DND-41 (cell line): ENCODE data around the gene GYPC.

ENCODE experiments used
- ATAC-seq: fragments of 200-7000 bp; cut with Tn5 transposase; 3 replicates; pipeline ENCODE4 v1.9.1; 2021; ENCODE audit warnings: low read depth; ENCODE audit not compliant: insufficient read depth
- DNase-seq: peaks from one replicate; pipeline ENCODE4 v3.0.0-alpha.2; 2020
- H2AFZ ChIP-seq: 2 replicates; pipeline ENCODE4 v1.6.0; 2012; ENCODE audit warnings: low read depth, low read length
- H3K27ac ChIP-seq: 2 replicates; pipeline ENCODE4 v1.5.1; 2012; ENCODE audit warnings: low read length, inconsistent platforms
- H3K27me3 ChIP-seq: fragments of 200-600 bp; sonication (generic); 2 replicates; pipeline ENCODE4 v1.6.0; 2012; ENCODE audit warnings: low read length, mild to moderate bottlenecking, inconsistent platforms; ENCODE audit not compliant: insufficient read depth, poor library complexity
- H3K36me3 ChIP-seq: 2 replicates; pipeline ENCODE4 v1.5.1; 2012; ENCODE audit warnings: low read length, inconsistent platforms; ENCODE audit not compliant: insufficient read depth
- H3K4me1 ChIP-seq: 2 replicates; pipeline ENCODE4 v1.5.1; 2012; ENCODE audit warnings: mild to moderate bottlenecking, low read length; ENCODE audit not compliant: insufficient read depth
- H3K4me2 ChIP-seq: 2 replicates; pipeline ENCODE4 v1.6.0; 2012; ENCODE audit warnings: mild to moderate bottlenecking, moderate library complexity, low read length, inconsistent platforms; ENCODE audit not compliant: insufficient read depth
- H3K4me3 ChIP-seq, 2 experiments: fragments of 200-600 bp in 1 of 2; shearing (Covaris generic) in 1 of 2; 2 replicates each; pipeline ENCODE4 v1.5.1; 2012 to 2016; ENCODE audit warnings: inconsistent platforms in 2 of 2, low read length in 2 of 2, mild to moderate bottlenecking in 2 of 2, low read depth in 1 of 2, moderate library complexity in 1 of 2
- H3K79me2 ChIP-seq: 2 replicates; pipeline ENCODE4 v1.6.0; 2012; ENCODE audit warnings: low read length, inconsistent platforms; ENCODE audit not compliant: insufficient read depth
- H3K9ac ChIP-seq: 2 replicates; pipeline ENCODE4 v1.6.0; 2012; ENCODE audit warnings: low read depth, mild to moderate bottlenecking, inconsistent platforms, low read length, moderate library complexity
- H3K9me3 ChIP-seq: 2 replicates; pipeline ENCODE4 v1.5.1; 2012; ENCODE audit warnings: low read length, moderate library complexity, mild to moderate bottlenecking, inconsistent platforms; ENCODE audit not compliant: insufficient read depth, severe bottlenecking
- H4K20me1 ChIP-seq: 2 replicates; pipeline ENCODE4 v1.6.0; 2012; ENCODE audit warnings: low read length; ENCODE audit not compliant: insufficient read depth
- CTCF ChIP-seq: IDR thresholded peaks from 2 replicates; pipeline ENCODE4 v1.5.1; 2012; ENCODE audit warnings: borderline replicate concordance, low read length, moderate library complexity, mild to moderate bottlenecking; ENCODE audit not compliant: poor library complexity, severe bottlenecking; ENCODE audit errors: extremely low read depth
- EZH2 ChIP-seq: IDR thresholded peaks from 3 replicates; pipeline ENCODE4 v1.6.1; 2012; ENCODE audit warnings: borderline replicate concordance, low read depth, mild to moderate bottlenecking, moderate library complexity, low read length, inconsistent platforms; ENCODE audit not compliant: severe bottlenecking

Gene GYPC

DNA sequence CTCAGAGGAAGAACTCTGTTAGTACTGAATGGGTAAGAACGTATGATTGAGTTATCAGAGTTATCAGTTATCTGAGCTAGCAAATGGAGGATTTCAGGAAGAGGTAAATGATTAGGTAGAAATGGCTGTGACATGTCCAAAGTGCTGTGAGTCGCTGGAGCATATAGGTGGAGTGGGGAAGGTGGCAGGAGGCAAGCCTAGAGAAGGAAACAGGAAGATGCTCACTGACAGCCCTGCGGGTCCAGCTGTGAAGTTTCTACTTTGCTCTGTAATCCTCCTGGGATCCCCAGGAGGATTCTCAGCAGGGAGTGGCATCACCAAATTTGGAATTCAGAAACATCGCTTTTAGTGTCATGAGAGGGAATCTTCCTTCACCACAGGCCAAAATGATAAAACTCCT, 52.0 kb downstream of the GYPC start:
- DNase-seq (no peak), ATAC-seq (no peak)
- H3K36me3 ChIP-seq, result no peaks in the 10 kb centered on the region
- H3K79me2 ChIP-seq, result no peaks in the 10 kb centered on the region
- H3K4me3 ChIP-seq, result no peak overlapping the region
- H3K27me3 ChIP-seq, result peaks cover 3% of the 10 kb centered on the region
- no peaks in the 10 kb centered on the region for H3K9me3 ChIP-seq
- no peak overlapping the region for H2AFZ ChIP-seq
- H4K20me1 ChIP-seq, result no peaks in the 10 kb centered on the region
- TF ChIP-seq CTCF (no peak), EZH2 (no peak)
- no peak overlapping the region for H3K9ac ChIP-seq
- H3K4me2 ChIP-seq, result no peak overlapping the region
- no peak overlapping the region for H3K27ac ChIP-seq
- no peaks in the 10 kb centered on the region for H3K4me1 ChIP-seq

DNA sequence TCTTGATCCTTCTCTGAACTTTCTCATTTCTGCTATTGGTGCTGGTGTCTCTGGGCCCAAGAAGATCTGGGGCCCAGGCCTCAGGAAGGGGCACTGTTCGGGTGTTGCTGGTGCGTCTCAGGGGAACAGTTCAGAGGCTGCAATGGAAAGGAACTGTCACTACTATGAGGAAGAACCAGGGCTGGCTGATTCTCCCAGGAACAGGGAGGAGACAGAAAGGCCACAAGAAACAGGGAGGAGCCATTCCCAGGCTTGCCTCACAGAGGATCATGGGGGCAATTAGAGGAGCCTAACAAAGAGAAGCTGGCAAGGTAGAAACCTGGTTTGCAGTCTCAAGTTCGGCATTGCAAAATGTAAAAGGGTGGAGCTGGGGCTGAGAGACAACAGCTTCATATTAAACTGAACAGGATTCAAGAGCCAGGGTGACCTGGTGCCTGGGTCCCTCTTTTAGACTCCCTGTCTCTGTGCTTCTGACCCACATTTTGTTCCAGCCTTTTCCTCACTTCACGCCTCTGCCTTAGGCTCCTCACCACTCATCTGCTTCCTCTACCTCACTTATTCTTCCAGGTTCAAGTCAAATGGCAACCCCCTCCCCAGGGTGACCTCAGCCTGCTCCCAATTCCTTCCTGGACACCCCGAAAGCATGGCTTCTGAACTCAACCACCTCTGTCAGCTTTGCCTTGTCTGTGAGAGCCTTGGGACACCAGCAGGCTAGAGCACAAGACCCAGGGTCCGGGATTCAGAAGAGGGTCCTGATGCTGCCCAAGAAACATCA, 58.4 kb downstream of the GYPC start:
- Histone ChIP-seq H3K36me3 (no peaks in the 10 kb centered on the region), H3K4me3 (no peak overlapping the region), H4K20me1 (no peaks in the 10 kb centered on the region), H3K27me3 (peaks cover 5% of the 10 kb centered on the region), H2AFZ (no peak overlapping the region), H3K79me2 (no peaks in the 10 kb centered on the region), H3K4me2 (no peak overlapping the region), H3K27ac (no peak overlapping the region), H3K4me1 (no peaks in the 10 kb centered on the region), H3K9me3 (no peaks in the 10 kb centered on the region), H3K9ac (no peak overlapping the region)
- TF ChIP-seq CTCF, result no peak
- no peak for TF ChIP-seq EZH2
- no peak for ATAC-seq
- DNase-seq, result no peak

DNA sequence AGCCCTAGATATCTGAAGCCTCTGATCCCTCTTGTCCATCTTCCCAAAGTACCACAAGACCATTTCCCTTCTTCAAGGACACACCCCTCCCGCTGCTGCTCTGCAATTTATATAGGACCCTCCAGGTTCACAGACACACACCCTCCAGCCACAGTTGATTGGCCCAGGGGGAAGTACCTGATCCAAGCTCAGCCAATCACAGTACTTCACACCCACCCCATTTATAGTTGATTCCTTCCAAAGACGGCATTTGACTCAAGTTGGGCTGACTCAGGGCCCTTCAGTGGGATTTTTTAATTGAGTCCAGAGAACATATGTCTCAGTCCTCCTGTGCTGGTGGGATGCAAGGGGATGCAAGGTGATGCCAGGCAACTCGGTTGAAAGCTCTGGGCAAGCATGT, 59.2 kb downstream of the GYPC start:
- DNase-seq, result no peak
- H3K27ac ChIP-seq, result no peak overlapping the region
- peaks cover 6% of the 10 kb centered on the region for H3K27me3 ChIP-seq

More for the DNA sequence above, 59.2 kb downstream of the GYPC start:
- Histone ChIP-seq H3K4me3 (no peak overlapping the region), H3K9ac (no peak overlapping the region), H2AFZ (no peak overlapping the region), H3K36me3 (no peaks in the 10 kb centered on the region), H3K4me2 (no peak overlapping the region), H3K79me2 (no peaks in the 10 kb centered on the region), H4K20me1 (no peaks in the 10 kb centered on the region), H3K4me1 (no peaks in the 10 kb centered on the region), H3K9me3 (no peaks in the 10 kb centered on the region)
- ATAC-seq, result no peak
- TF ChIP-seq EZH2 (no peak), CTCF (no peak)
